Stimulated activated CD4-positive, alpha-beta T cell treated with anti-CD3 and anti-CD28 coated beads, Interleukin-1b, Interleukin-23, amount 100 ng/mL, for 4 hours (primary cell): ENCODE data around the gene CPNE2.
"Not testable (repeated sequence)": the region's sequence is repeated elsewhere in the genome, so short reads cannot be mapped to it uniquely, and the experiment has no call there.

ENCODE experiments used
- DNase-seq, 2 donors: peaks; one replicate each; pipeline ENCODE4 v3.0.0-alpha.2; 2020; ENCODE audit warnings: low read depth in 2 of 2

Gene CPNE2

DNA sequence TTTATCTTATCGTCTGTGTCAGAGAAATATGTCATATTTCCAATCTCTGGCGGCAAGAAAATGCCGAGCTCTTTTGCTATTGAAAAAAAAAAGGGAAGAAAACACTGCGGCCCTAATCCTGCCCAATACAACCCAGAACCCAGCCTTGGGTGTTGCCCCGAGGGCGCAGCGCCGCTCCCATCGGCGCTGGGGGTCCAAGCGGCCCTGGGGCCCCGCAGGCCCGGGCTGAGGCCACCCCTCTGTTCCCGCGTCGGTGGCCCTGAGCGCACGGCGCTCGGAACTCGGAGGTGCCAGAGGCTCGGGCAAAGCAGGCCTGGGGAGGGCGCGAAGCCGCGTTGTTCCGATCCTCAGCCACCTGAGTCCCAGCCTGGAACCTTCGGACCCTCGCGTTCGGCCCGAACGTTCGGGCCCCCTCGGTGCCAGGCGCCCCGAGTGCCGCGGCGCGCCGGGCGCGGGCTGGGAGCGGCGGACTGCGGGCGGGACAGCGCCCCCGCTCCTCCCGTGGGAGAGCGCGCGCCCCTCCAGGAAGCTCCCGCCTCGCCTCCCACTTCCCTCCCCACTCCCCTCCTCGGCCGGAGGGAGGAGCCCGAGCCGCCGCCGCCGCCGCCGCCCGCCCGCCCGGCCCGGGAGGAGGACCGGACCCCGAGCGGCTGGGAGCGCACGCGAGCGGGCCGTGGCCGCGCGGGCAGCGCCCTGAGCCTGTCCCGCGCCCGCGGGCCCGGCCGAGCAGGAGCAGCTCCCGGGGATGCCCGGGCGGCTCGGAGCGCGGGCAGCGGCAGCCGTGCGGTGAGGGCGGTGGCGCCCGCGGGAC is at the start of gene CPNE2:
TSS of gene CPNE2 (plus strand) at position 609 of the 811 bp plus-strand sequence. CDS start 18,160 bp downstream, outside the sequence.
- DNase-seq: peak in 1 of 2 donors; percentile 37

GRCh38 chr16:57043248-57043647 is 49.1 kb upstream of the CPNE2 start:
- DNase-seq: no peak

DNA sequence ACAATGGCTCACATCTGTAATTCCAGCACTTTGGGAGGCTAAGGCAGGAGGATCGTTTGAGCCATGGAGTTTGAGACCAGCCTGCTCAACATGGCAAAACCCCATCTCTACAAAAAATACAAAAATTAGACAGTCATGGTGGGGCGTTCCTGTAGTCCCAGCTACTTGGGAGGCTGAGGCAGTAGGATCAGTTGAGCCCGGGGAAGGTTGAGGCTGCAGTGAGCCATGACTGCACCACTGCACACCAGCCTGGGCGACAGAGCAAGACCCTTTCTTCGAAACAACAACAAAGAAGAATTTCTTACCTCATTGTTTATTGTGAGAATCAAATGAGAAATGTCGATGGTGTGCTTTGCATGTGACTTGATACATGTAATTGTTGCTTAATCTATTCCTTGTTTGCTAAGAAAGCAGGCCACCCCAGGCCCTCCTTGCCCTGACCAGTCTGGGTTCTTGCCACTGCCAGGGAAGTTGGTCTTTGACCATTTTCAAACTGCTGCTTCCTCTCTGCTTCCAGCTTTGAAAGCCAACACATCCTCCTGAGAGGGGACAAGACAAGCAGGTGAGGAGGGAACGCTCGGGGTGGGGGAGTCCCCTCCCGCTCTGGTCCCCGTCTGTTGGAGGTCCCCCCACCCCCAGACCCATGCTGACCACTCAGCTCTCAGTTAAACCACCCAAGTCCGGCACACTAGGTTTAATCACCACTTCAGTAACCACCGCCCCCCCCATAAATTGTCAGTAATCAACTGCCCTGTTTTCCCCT is 47.3 kb upstream of the CPNE2 start:
- no peak for DNase-seq

GRCh38 chr16:57045694-57046381 is 46.5 kb upstream of the CPNE2 start:
- peak in 1 of 2 donors; percentile 18 for DNase-seq

DNA sequence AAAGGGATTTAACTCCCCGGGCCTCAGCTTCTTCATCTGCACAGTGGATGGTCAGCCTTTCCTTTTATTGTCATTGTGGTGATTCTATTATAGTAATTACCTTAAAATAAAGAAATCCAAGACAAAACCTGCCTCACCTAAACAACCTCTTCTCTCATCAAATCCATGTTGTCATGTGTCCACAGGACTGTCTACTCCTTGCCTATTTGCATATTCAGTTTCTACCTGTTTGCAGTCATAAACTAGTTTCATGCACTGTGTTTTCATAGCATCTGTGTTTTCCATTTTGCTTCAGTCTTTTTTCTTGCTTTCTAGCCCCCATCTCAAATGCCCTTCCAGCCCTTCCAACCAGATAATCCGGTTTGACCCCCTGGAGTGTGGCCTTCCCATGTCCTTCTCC is 44.3 kb upstream of the CPNE2 start:
- DNase-seq: no peak

DNA sequence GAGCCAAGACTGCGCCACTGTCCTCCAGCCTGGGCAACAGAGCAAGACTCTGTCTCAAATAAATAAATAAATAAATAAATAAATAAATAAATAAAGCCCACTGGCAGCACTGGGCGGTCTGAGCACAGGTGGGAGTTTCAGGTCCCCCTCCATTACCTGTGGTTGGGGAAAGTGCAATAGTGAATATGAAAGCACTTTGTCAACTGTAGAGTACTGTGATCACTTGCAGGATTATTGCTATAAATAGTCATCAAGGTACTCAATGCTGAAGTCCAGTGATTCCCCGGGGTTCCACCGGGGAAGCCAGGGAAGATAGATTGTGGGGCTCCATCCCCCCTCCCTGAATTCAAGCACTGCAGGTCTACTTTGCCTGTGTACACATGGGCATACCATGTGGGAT is 42.7 kb upstream of the CPNE2 start:
- DNase-seq: no peak

DNA sequence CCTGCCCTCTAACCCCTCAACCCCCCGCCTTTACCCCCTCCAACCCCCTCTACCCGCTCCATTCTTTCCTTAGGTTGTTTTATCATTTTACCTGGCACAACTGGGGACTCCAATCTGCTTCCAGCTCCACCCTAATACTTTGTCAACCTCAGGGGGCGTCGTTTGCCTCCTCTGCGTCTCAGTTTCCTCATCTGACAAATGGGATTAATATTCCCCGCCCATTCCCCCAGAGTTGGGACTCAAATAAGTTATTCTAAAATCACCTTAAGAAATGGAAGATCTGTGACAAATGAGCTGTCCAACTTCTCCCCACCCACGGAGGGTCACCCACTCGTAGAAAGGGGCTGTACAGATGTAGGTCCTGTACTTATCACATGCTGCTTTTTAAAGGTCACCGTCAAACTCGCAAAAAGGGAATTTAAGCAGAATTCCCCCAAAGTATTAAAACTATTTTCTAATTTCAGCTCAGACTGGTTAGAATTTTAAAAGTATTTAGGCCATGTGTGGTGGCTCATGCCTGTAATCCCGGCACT is 40.6 kb upstream of the CPNE2 start:
- no peak for DNase-seq

- no peak for DNase-seq
Measured at GRCh38 chr16:57053206-57053605, 39.2 kb upstream of the CPNE2 start.

DNA sequence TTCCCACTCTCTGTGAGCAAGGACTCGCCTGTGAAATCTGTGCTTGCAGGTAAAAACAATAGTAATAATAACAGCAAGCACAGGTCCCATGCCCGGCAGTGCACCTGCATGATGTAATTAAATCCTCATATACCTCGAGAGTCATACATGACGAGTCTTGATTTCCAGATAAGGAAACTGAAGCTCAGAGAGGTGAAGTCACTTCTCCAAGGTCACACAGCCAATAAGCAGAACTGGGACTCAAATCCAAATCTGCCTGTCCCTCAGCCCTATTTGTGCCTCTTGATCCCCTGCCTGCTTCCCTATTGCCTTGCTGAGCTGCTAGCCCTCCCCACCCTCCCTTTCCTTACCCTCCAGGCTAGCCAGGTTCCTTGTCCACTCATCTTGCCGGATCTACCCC is 38.0 kb upstream of the CPNE2 start:
- DNase-seq: no peak

GRCh38 chr16:57054771-57055170 is 37.6 kb upstream of the CPNE2 start:
- DNase-seq: no peak

GRCh38 chr16:57055671-57056070 is 36.7 kb upstream of the CPNE2 start:
- DNase-seq: no peak

- DNase-seq: no peak
Measured at GRCh38 chr16:57058291-57058861, 34.0 kb upstream of the CPNE2 start.

GRCh38 chr16:57060323-57061083 is 31.9 kb upstream of the CPNE2 start:
- DNase-seq: no peak

GRCh38 chr16:57061084-57061905 is 31.1 kb upstream of the CPNE2 start:
- DNase-seq: no peak

GRCh38 chr16:57062329-57062728 is 30.1 kb upstream of the CPNE2 start:
- DNase-seq: no peak

- DNase-seq: not testable (repeated sequence)
Measured at GRCh38 chr16:57063189-57063588, 29.2 kb upstream of the CPNE2 start.

- DNase-seq: no peak
Measured at GRCh38 chr16:57064995-57065394, 27.4 kb upstream of the CPNE2 start.

DNA sequence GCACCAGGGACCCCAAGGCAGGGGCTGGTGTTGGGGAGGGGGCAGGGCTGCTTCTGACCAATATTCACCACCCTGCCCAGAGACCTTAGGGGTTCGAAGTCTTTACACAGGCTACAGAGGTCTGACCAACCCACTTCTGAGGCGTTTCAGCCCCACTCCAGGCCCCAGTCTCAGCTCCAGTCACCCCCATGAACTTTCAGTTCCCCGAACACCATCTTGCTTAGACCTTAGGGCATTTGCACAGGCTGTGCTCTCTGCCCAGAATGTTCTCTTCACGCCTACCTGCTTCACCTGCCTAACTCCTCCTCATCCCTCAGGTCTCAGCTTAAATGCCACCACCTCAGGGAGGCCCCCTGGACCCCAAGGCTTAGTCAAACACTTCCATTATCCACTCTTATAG is 25.8 kb upstream of the CPNE2 start:
- DNase-seq: no peak

DNA sequence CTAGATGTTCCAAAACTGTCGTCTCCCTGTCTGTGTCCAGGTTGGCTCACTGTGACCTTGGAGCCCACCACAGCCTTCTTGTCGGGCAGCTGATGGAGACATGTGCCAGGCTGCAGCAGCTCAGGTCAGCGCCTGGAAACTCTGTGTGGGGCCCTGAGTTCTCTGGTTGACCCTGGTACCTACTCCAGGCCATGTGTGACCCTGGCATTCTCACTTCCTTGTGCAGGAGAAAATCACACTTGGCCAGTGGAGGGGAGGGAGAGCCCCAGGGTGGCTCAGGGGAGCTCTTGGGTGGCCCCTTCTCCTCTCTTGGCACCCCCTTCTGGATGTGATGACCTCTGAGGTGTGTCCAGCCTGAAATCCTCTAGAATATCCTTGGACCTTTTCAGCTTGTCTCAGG is 25.0 kb upstream of the CPNE2 start:
- no peak for DNase-seq

DNA sequence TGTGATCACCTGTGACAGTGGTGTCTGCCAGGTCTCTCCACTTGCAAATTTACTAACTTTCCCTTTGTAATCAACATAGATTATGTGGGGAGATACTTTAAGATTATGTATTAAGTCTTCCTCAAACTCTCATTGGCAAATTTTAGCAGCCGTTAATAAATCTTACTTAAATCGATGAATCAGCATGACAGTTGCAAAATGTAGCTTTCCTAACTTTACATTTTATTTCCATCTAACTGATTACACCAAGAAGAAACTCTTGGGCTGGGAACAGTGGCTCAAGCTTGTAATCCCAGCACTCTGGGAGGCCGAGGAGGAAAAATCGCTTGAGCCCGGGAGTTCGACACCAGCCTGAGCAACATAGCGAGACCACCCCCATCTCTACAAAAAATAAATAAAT is 23.3 kb upstream of the CPNE2 start:
- no peak for DNase-seq
